Osteoblast (primary cell): ENCODE results near the gene KCNAB1. TPM values are rescaled to one million over a fixed set of nuclear protein-coding genes. Genes with fewer than 3 reads are reported as not detected.

Experiments used
- DNase-seq: peaks from one replicate; pipeline ENCODE4 v3.0.0; 2011; ENCODE audit warnings: low spot score, mixed read lengths; ENCODE audit not compliant: insufficient read length; ENCODE audit errors: missing footprints
- H2AFZ ChIP-seq: 2 replicates; pipeline ENCODE4 v1.6.0; 2011; ENCODE audit warnings: mild to moderate bottlenecking, low read length
- H3K27ac ChIP-seq: 2 replicates; pipeline ENCODE4 v1.5.1; 2011; ENCODE audit warnings: mild to moderate bottlenecking, low read depth, low read length, moderate library complexity
- H3K27me3 ChIP-seq: 2 replicates; pipeline ENCODE4 v1.6.0; 2012; ENCODE audit warnings: mild to moderate bottlenecking, control low read depth, inconsistent platforms, low read length, moderate library complexity; ENCODE audit not compliant: insufficient read depth
- H3K36me3 ChIP-seq: 2 replicates; pipeline ENCODE4 v1.5.1; 2011; ENCODE audit warnings: mild to moderate bottlenecking, low read length, control low read depth, moderate library complexity; ENCODE audit not compliant: insufficient read depth
- H3K4me1 ChIP-seq: 2 replicates; pipeline ENCODE4 v1.5.1; 2011; ENCODE audit warnings: mild to moderate bottlenecking, low read length, control low read depth, moderate library complexity; ENCODE audit not compliant: insufficient read depth
- H3K4me2 ChIP-seq: 2 replicates; pipeline ENCODE4 v1.6.0; 2011; ENCODE audit warnings: mild to moderate bottlenecking, low read length; ENCODE audit not compliant: insufficient read depth
- H3K4me3 ChIP-seq: fragments of 200-600 bp; sonication (generic); 3 replicates; pipeline ENCODE4 v1.5.1; 2012; ENCODE audit warnings: mild to moderate bottlenecking, low read length, inconsistent platforms; ENCODE audit not compliant: insufficient read depth
- H3K79me2 ChIP-seq: 2 replicates; pipeline ENCODE4 v1.6.0; 2012; ENCODE audit warnings: mild to moderate bottlenecking, low read length, control low read depth, inconsistent platforms; ENCODE audit not compliant: insufficient read depth
- H3K9me3 ChIP-seq: 2 replicates; pipeline ENCODE4 v1.5.1; 2011; ENCODE audit warnings: low read depth, low read length, control low read depth
- H4K20me1 ChIP-seq: 2 replicates; pipeline ENCODE4 v1.6.0; 2012; ENCODE audit warnings: mild to moderate bottlenecking, low read length, control low read depth; ENCODE audit not compliant: insufficient read depth
- total RNA-seq: library from RNA; depleted of rRNA; stranded (reverse); fragments of >200 nt; gene quantifications from 2 replicates; pipeline ENCODE4 v1.2.3, GENCODE V29; 2012
- TF ChIP-seq, protein P1 (sequence below): IDR thresholded peaks from 2 replicates; pipeline ENCODE4 v1.5.1; 2011; ENCODE audit warnings: mild to moderate bottlenecking, low read depth, low read length, moderate library complexity; ENCODE audit errors: extremely low read depth

The KCNAB1 gene
- total RNA-seq, 1 donor = 0.36 TPM

DNA sequence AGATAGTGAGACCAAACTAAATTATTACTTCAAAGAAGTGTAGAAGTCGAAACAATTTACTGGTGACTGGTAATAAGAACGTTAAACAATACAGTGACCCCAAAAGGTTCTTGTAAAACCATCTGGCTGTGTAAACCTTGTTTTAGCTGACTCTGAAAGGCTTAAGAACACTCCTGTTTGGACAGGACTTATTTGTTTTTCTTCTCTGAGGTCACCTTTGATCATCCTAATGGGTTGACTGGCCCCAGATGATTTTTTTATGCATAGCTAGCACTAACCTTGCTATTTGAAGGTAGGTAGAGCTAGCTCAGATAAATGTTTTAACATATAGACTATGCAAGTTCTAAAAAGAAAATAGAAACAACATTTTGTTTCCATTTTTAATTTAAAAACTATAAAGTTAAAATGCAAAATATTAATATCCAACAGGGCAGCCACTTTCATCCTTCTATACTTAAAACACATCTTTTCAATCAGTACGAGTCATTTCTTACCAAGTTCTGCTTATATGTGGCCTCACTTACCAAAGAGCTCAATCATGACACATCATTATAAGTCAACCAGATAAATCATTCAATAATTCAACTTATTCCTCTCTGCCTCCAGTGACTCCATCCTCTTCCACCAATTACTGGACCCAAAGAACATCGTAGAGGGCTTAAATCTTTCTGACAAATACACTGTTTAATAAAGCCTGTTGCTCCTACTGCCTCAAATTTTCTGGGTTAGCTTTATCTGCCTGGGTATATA is 275.8 kb downstream of the KCNAB1 start:
- no peaks in the 10 kb centered on the region for H3K9me3 ChIP-seq
- H4K20me1 ChIP-seq = no peaks in the 10 kb centered on the region
- no peaks in the 10 kb centered on the region for H3K27me3 ChIP-seq
- H3K4me3 ChIP-seq = no peak overlapping the region
- no peak for DNase-seq
- no peaks in the 10 kb centered on the region for H3K79me2 ChIP-seq
- H3K4me1 ChIP-seq = no peaks in the 10 kb centered on the region
- no peaks in the 10 kb centered on the region for H3K36me3 ChIP-seq
- H3K4me2 ChIP-seq = no peak overlapping the region
- no peak overlapping the region for H3K27ac ChIP-seq
- no peak overlapping the region for H2AFZ ChIP-seq
- TF ChIP-seq, protein P1, sequence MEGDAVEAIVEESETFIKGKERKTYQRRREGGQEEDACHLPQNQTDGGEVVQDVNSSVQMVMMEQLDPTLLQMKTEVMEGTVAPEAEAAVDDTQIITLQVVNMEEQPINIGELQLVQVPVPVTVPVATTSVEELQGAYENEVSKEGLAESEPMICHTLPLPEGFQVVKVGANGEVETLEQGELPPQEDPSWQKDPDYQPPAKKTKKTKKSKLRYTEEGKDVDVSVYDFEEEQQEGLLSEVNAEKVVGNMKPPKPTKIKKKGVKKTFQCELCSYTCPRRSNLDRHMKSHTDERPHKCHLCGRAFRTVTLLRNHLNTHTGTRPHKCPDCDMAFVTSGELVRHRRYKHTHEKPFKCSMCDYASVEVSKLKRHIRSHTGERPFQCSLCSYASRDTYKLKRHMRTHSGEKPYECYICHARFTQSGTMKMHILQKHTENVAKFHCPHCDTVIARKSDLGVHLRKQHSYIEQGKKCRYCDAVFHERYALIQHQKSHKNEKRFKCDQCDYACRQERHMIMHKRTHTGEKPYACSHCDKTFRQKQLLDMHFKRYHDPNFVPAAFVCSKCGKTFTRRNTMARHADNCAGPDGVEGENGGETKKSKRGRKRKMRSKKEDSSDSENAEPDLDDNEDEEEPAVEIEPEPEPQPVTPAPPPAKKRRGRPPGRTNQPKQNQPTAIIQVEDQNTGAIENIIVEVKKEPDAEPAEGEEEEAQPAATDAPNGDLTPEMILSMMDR = no peak

DNA sequence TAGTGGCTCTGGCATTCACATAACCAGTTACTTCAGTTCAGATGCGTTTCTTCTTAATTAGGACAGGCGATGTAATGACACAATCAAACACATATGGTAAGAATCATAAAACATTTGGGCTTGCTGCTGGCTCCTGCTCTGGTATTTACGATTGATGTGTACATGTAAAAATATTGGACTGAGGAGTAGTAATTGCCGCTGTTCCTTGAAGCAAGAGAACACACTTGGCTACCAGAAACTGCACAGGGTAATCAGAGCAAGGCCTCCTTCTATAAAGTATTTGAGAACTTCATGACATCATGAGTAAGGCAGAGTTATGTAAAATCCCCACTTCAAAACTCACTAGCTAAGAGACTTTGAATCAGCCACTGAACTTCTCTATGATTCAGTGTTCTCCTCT is 276.5 kb downstream of the KCNAB1 start:
- DNase-seq = peak; percentile 78
- Histone ChIP-seq H4K20me1 (no peaks in the 10 kb centered on the region), H3K4me1 (no peaks in the 10 kb centered on the region), H3K4me3 (no peak overlapping the region), H3K9me3 (no peaks in the 10 kb centered on the region), H3K27me3 (no peaks in the 10 kb centered on the region), H3K79me2 (no peaks in the 10 kb centered on the region), H3K36me3 (no peaks in the 10 kb centered on the region), H2AFZ (no peak overlapping the region), H3K4me2 (no peak overlapping the region), H3K27ac (no peak overlapping the region)
- TF ChIP-seq, protein P1 = no peak

DNA sequence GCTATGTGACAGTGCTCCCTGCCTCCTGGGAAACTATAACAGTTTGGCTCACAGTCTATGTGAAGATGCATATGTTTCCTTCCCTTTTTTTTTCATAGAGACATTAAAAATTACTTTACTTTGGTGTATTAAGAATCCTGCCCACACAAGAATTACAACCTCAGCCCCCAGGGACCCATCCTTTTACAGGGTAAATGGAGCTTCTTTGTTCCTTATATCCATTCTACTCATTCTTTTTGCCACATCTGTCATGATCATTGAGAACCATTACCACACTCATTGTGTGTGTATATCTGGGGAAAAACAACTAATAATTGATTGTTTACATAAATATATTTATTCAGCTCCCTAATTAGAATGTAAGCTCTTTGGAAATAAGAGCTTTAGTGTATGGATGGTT is 277.2 kb downstream of the KCNAB1 start:
- H3K4me1 ChIP-seq = no peaks in the 10 kb centered on the region
- H3K9me3 ChIP-seq = no peaks in the 10 kb centered on the region
- H3K79me2 ChIP-seq = no peaks in the 10 kb centered on the region
- no peak overlapping the region for H3K27ac ChIP-seq
- no peak overlapping the region for H3K4me3 ChIP-seq
- no peak overlapping the region for H2AFZ ChIP-seq
- H4K20me1 ChIP-seq = no peaks in the 10 kb centered on the region
- TF ChIP-seq, protein P1 = no peak
- H3K27me3 ChIP-seq = no peaks in the 10 kb centered on the region
- no peaks in the 10 kb centered on the region for H3K36me3 ChIP-seq
- no peak for DNase-seq
- no peak overlapping the region for H3K4me2 ChIP-seq

DNA sequence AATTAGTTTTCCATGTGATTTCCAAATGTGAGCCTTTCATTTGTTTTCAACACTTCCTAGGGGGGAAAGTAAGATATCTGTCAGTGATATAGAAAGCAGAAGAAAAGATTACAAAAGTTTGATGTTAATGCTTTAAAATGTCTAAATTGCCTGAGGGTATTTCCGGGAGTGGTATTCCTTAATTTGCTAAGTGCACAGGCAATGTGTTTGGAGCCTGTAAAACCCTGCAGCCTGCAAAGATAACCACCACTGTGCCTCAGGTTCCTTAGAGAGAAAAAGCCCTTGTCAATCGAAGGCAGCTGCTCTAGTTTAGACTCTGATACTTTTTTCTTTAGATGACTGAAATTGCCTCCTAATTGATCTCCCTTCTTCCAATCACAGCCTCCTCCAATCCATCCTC is 279.7 kb downstream of the KCNAB1 start:
- Histone ChIP-seq H3K79me2 (no peaks in the 10 kb centered on the region), H3K36me3 (no peaks in the 10 kb centered on the region), H4K20me1 (no peaks in the 10 kb centered on the region), H3K4me3 (no peak overlapping the region), H3K27me3 (peaks cover under 1% of the 10 kb centered on the region), H3K9me3 (no peaks in the 10 kb centered on the region), H3K4me2 (no peak overlapping the region), H3K4me1 (no peaks in the 10 kb centered on the region), H3K27ac (no peak overlapping the region), H2AFZ (no peak overlapping the region)
- no peak for DNase-seq
- TF ChIP-seq, protein P1 = no peak
